Coronary artery (tissue), 2 donors: ENCODE results near the gene RNASEH1.

Source experiments
- DNase-seq: peaks from one replicate; pipeline ENCODE4 v3.0.0-alpha.2; 2017; ENCODE audit warnings: low spot score
- H3K27ac ChIP-seq, 2 donors: fragments of 200-600 bp; sonication (generic); one replicate each; pipeline ENCODE4 v1.5.1; 2016 to 2019
- H3K4me3 ChIP-seq: fragments of 200-600 bp; sonication (generic); 2 replicates; pipeline ENCODE4 v1.5.1; 2016; ENCODE audit warnings: mild to moderate bottlenecking, moderate library complexity
- CTCF ChIP-seq: fragments of 200-600 bp; sonication (generic); IDR thresholded peaks from one replicate; pipeline ENCODE4 v1.5.1; 2019; ENCODE audit warnings: antibody characterized with exemption

Gene RNASEH1

DNA sequence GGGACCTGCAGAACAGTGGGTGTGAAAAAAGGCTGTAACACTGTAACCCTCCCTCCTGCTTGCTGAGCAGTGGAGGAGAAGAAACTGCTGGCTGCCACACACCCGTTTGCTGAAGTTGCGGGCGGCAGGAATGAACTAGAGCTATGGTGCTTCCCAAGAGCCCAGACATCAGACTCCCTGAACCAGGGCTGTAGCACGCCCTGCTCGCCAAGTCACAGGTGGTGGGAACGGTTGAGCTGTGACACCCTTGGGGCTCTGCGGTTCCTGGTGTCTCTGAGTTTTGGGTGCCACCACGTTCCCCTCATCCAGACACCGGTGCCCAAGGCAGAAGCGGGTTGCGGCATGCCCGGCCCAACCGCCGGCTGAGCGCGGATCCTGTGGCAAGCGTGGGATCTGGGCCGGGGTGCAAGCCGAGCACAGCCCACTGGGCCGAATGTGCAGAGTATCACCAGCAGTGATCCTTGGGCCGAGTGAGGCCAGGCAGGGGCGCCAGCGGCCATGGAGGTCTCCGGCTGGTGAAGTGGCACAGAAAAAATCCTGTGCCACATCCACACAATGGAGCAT lies 23.8 kb downstream of the RNASEH1 start:
- Histone ChIP-seq H3K4me3 (no peak overlapping the region), H3K27ac (no peak overlapping the region)
- no peak for TF ChIP-seq CTCF
- peak; percentile 54 for DNase-seq

- no peak for TF ChIP-seq CTCF
- peak; percentile 55 for DNase-seq
- no peak overlapping the region for H3K4me3 ChIP-seq
- no peak overlapping the region for H3K27ac ChIP-seq
Observed at GRCh38 chr2:3533836-3534235, 24.3 kb downstream of the RNASEH1 start.

DNA sequence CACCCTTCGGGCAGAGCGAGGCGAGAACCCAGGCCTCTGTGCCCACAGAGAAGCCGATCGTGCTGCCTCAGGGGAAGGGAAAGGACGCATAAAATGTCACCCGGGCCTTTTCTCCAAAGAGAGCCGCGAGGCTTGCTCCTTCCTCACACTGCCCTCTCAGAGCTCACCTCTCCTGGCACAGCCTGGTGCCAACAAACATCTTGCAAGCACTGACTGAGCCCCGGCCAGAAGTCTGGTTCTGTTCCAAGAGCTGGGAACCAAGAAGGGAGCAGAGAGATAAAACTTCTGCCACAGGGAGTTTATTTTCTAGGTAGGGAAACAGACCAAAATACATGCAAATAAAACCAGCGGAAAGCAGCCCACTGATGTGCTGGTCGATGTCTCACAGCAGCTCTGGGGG lies 25.2 kb downstream of the RNASEH1 start:
- Histone ChIP-seq H3K27ac (no peak overlapping the region), H3K4me3 (no peak overlapping the region)
- no peak for TF ChIP-seq CTCF
- peak; percentile 57 for DNase-seq

DNA sequence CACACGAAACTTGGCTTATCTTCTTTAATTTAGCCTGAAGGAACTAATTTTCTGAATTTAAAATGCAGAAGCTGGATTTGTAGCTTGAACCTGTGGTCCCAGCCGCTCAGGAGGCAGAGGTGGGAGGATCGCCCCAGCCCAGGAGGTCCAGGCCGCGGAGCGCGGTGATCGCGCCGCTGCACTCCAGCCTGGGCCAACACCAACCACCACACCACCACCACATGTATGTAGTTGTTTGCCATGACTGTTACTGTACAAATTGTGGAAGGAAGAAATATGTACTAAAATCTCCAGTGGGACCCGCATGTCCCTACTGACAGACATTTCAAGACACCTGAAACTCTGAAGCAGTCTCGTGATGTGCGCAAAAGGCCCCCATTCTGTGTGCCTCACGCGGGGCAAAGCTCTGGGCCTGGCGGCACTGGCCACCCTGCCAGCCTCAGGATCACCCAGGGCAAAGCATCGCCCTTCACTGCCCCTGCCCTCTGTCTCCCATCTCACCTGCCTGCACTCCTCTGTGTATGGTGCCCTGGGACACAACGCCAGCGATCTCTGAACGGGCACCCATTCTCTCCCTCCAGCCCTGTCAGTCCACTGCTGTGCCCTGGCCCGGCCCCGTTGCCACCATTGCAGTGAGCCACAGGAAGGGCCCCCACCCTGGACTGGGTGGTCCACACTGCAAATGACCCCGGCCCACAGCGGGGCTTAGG lies 28.7 kb downstream of the RNASEH1 start:
- TF ChIP-seq CTCF, result no peak
- DNase-seq, result peak; percentile 36
- H3K4me3 ChIP-seq, result no peak overlapping the region
- no peak overlapping the region for H3K27ac ChIP-seq

DNA sequence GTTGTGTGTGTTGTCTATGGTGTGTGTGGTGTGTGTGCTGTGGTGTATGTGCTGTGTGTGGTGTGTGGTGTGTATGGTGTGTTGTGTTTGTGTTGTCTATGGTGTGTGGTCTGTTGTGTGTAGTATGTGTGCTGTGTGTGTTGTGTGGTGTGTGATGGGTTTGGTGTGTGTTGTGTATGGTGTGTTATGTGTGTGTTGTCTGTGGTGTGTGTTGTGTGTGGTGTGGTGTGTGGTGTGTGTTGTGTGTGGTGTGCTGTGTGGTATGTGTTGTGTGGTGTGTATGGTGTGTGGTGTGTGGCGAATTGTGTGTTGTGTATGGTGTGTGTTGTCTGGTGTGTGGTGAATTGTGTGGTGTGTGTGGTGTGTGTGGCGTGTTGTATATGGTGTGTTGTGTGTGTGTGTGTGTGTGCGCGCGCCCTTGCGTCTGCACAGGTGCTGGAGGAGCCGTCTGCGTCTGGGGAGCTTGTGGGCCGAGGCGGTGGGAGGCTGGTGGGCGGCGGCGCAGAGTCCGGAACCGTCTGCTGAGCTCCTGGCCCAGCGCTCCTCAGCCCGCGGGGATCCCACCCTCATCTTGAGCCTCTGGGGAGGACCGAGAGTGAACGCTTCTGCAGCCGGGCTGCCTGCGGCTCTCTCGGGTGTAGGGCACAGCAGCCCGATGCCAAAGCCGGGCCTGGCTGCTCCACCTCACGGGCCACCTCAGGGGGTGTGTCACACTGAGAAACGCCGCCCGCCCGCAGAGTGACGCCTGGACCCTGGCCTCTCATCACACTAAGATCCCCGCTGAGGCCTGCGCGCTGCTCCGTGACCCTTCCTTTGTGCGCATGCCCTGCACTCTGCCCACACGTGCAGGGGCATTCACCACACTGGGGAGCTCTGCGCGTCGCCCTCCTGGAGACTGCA lies 30.0 kb downstream of the RNASEH1 start:
- peak; percentile 55 for DNase-seq
- no peak overlapping the region for H3K4me3 ChIP-seq

DNA sequence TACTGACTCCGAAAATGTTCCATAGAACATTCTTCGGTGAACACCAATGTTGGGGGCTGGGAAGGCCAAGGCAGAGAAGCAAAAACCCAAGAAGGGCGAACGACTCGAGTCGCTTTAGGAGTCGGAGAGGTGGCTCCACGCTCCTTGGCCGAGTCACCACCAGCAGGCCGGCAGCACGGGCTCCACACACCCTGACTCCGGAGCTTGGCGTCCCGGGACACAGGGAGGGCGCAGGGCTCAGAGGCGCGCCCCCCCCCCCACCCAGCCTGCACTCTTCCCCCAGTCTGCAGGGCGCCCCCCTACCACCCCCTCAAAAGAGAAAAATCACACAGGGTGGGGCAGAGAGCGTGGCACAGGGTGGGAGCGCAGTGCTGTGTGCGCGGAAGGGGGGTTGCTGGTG lies 31.3 kb downstream of the RNASEH1 start:
- DNase-seq, result peak; percentile 54
- Histone ChIP-seq H3K27ac (no peak overlapping the region), H3K4me3 (no peak overlapping the region)
- TF ChIP-seq CTCF, result no peak

More for the DNA sequence above, 30.0 kb downstream of the RNASEH1 start:
- TF ChIP-seq CTCF, result no peak
- no peak overlapping the region for H3K27ac ChIP-seq
